Ascending aorta (tissue), 2 donors: ENCODE measurements around the gene INO80B. TPM values are rescaled to one million over a fixed set of nuclear protein-coding genes. Genes with fewer than 3 reads are reported as not detected.

ENCODE experiments used
- DNase-seq, 2 donors: peaks; one replicate each; pipeline ENCODE4 v3.0.0-alpha.2; 2019; ENCODE audit warnings: low spot score in 2 of 2
- H3K27ac ChIP-seq, 2 donors: fragments of 200-600 bp; sonication (generic); one replicate each; pipeline ENCODE4 v1.5.1; 2016 to 2017; ENCODE audit warnings: mild to moderate bottlenecking in 1 of 2
- H3K27me3 ChIP-seq: fragments of 200-600 bp; sonication (generic); one replicate; pipeline ENCODE4 v1.5.1; 2017
- H3K36me3 ChIP-seq, 2 donors: fragments of 200-600 bp; sonication (generic); one replicate each; pipeline ENCODE4 v1.5.1; 2016
- H3K4me1 ChIP-seq, 2 donors: fragments of 200-600 bp; sonication (generic); one replicate each; pipeline ENCODE4 v1.5.1; 2016 to 2017; ENCODE audit warnings: mild to moderate bottlenecking in 1 of 2
- H3K4me3 ChIP-seq, 2 donors: fragments of 200-600 bp; sonication (generic); one replicate each; pipeline ENCODE4 v1.5.1; 2016 to 2017; ENCODE audit warnings: mild to moderate bottlenecking in 1 of 2
- H3K9me3 ChIP-seq, 2 donors: fragments of 200-600 bp; sonication (generic); one replicate each; pipeline ENCODE4 v1.5.1; 2016
- intact Hi-C: fragments of 100-400 bp; cut with DNase I; formaldehyde crosslinking; loops from one replicate; pipeline ENCODE4 v1.15.1; 2023
- total RNA-seq: library from RNA; depleted of rRNA; stranded (reverse); fragments of >200 nt; gene quantifications from one replicate; pipeline ENCODE4 v1.1.0, GENCODE V29; 2016
- TF ChIP-seq, protein P1 (sequence below), 3 experiments: fragments of 200-600 bp in 2 of 3; fragments of 450-650 bp in 1 of 3; sonication (generic) in 2 of 3; IDR thresholded peaks; one replicate each; pipeline ENCODE4 v1.5.1; 2016 to 2019; ENCODE audit warnings: antibody characterized with exemption in 3 of 3, mild to moderate bottlenecking in 1 of 3, moderate library complexity in 1 of 3

The INO80B gene
- total RNA-seq, 1 donor from 2014 or later: 79.4 TPM

DNA sequence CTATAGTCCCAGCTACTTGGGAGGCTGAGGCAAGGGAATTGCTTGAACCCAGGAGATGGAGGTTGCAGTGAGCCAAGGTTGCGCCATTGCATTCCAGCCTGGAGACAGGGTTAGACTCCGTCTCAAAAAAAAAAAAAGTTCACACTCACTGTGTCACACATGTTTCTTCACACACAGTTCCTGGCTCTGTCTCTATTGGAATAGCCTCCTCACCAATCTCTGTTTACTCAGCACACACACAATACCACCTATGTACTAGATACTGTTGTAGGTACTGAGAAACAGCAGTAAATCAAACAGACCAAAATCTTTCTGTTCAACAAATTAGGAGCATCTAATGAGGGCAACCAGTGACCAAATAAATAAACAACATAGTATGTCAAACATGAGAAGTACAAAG lies 31.3 kb downstream of the INO80B start:
- no peaks in the 10 kb centered on the region for H3K27me3 ChIP-seq
- DNase-seq: no peak
- H3K36me3 ChIP-seq: peaks cover 17 to 44% of the 10 kb centered on the region in 2 donors
- intact Hi-C loops: no loop called here
- peaks cover 3 to 14% of the 10 kb centered on the region in 2 donors for H3K4me1 ChIP-seq
- no peak overlapping the region for H3K4me3 ChIP-seq
- H3K27ac ChIP-seq: no peak overlapping the region
- H3K9me3 ChIP-seq: no peaks in the 10 kb centered on the region
- TF ChIP-seq, protein P1, sequence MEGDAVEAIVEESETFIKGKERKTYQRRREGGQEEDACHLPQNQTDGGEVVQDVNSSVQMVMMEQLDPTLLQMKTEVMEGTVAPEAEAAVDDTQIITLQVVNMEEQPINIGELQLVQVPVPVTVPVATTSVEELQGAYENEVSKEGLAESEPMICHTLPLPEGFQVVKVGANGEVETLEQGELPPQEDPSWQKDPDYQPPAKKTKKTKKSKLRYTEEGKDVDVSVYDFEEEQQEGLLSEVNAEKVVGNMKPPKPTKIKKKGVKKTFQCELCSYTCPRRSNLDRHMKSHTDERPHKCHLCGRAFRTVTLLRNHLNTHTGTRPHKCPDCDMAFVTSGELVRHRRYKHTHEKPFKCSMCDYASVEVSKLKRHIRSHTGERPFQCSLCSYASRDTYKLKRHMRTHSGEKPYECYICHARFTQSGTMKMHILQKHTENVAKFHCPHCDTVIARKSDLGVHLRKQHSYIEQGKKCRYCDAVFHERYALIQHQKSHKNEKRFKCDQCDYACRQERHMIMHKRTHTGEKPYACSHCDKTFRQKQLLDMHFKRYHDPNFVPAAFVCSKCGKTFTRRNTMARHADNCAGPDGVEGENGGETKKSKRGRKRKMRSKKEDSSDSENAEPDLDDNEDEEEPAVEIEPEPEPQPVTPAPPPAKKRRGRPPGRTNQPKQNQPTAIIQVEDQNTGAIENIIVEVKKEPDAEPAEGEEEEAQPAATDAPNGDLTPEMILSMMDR (IDR thresholded peaks at IDR 0.05): no peak

- H3K27ac ChIP-seq: no peak overlapping the region
- intact Hi-C loops: no loop called here
Observed at GRCh38 chr2:74488643-74489481, 34.0 kb downstream of the INO80B start.

DNA sequence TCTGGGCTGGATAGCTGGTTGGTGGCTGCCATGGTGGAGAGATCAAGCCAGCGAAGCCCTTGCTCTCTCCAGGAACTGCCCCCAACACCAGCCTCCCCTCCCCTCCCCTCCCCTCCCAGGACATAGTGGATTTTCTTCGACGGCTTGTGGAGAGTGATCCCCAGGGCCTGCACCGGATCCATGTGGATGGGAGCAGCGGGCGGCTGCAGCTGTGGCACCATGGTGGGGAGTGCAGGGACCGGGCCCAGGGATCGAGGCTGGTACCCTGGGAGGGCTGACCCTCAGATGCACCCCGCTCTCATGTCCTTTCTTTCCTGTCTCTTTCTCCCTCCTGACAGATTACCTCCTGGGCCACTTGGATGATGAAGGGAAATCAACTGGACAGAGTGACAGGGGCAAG lies 35.0 kb downstream of the INO80B start:
- Histone ChIP-seq H3K27me3 (no peaks in the 10 kb centered on the region), H3K4me1 (no peaks in the 10 kb centered on the region), H3K9me3 (no peaks in the 10 kb centered on the region), H3K36me3 (peaks cover 41 to 71% of the 10 kb centered on the region in 2 donors), H3K4me3 (no peak overlapping the region), H3K27ac (no peak overlapping the region)
- intact Hi-C loops: no loop called here
- DNase-seq: no peak
- TF ChIP-seq, protein P1 (IDR thresholded peaks at IDR 0.05): no peak

More at GRCh38 chr2:74488643-74489481, 34.0 kb downstream of the INO80B start:
- no peak overlapping the region for H3K4me3 ChIP-seq
- H3K36me3 ChIP-seq: peaks cover 41 to 71% of the 10 kb centered on the region in 2 donors
- DNase-seq: no peak
- TF ChIP-seq, protein P1 (IDR thresholded peaks at IDR 0.05): no peak
- peaks cover 0 to 2% of the 10 kb centered on the region in 2 donors for H3K4me1 ChIP-seq
- H3K9me3 ChIP-seq: no peaks in the 10 kb centered on the region
- no peaks in the 10 kb centered on the region for H3K27me3 ChIP-seq

GRCh38 chr2:74491648-74492544 lies 37.0 kb downstream of the INO80B start:
- Histone ChIP-seq H3K27me3 (no peaks in the 10 kb centered on the region), H3K9me3 (no peaks in the 10 kb centered on the region), H3K4me3 (no peak overlapping the region), H3K36me3 (peaks cover 41 to 57% of the 10 kb centered on the region in 2 donors), H3K27ac (no peak overlapping the region), H3K4me1 (no peaks in the 10 kb centered on the region)
- TF ChIP-seq, protein P1 (IDR thresholded peaks at IDR 0.05): no peak
- intact Hi-C loops: no loop called here
- DNase-seq: no peak

GRCh38 chr2:74493546-74493945 lies 38.7 kb downstream of the INO80B start:
- Histone ChIP-seq H3K36me3 (peaks cover 41 to 49% of the 10 kb centered on the region in 2 donors), H3K4me3 (no peak overlapping the region), H3K27ac (no peak overlapping the region), H3K9me3 (no peaks in the 10 kb centered on the region), H3K27me3 (no peaks in the 10 kb centered on the region), H3K4me1 (no peaks in the 10 kb centered on the region)
- DNase-seq: no peak
- intact Hi-C loops: no loop called here
- TF ChIP-seq, protein P1 (IDR thresholded peaks at IDR 0.05): no peak
